NOMO-1 treated with DMSO at 0.1 percent for 48 hours (cell line): Measurements from ENCODE around the gene ZNF26.
"Not testable (repeated sequence)": the region's sequence is repeated elsewhere in the genome, so short reads cannot be mapped to it uniquely, and the experiment has no call there.

Source experiments
- DNase-seq: peaks from one replicate; lab custom pipeline; 2025; ENCODE audit not compliant: unreplicated experiment; lab: John Stamatoyannopoulos, UW

Gene ZNF26

GRCh38 chr12:132955094-132956010 is 30.8 kb upstream of the ZNF26 start:
- DNase-seq: peak; percentile 20

- DNase-seq: peak; percentile 71
Observed at GRCh38 chr12:132956011-132956788, 30.0 kb upstream of the ZNF26 start, which contains the start of gene ZNF605. TSS of gene ZNF605 (minus strand) at chr12:132956306. CDS start at chr12:132945635, 10,671 bp downstream.

GRCh38 chr12:132961790-132962189 is 24.4 kb upstream of the ZNF26 start:
- DNase-seq: not testable (repeated sequence)

- DNase-seq: not testable (repeated sequence)
Observed at GRCh38 chr12:132963947-132964346, 22.2 kb upstream of the ZNF26 start.

- no peak for DNase-seq
Observed at GRCh38 chr12:132965796-132966195, 20.4 kb upstream of the ZNF26 start.

- no peak for DNase-seq
Observed at GRCh38 chr12:132966676-132967415, 19.3 kb upstream of the ZNF26 start.

GRCh38 chr12:132967736-132968135 is 18.4 kb upstream of the ZNF26 start:
- no peak for DNase-seq

GRCh38 chr12:132972374-132972773 is 13.8 kb upstream of the ZNF26 start:
- DNase-seq: no peak

GRCh38 chr12:132976870-132977269 is 9.3 kb upstream of the ZNF26 start:
- DNase-seq: not testable (repeated sequence)

GRCh38 chr12:132986885-132987225 is 688 bp downstream of the ZNF26 start:
- DNase-seq: peak; percentile 13

GRCh38 chr12:132998741-132999140 is 12.6 kb downstream of the ZNF26 start:
- DNase-seq: no peak

GRCh38 chr12:133010657-133011297 is 24.6 kb downstream of the ZNF26 start:
- DNase-seq: no peak

GRCh38 chr12:133023566-133023965 is 37.4 kb downstream of the ZNF26 start:
- peak; percentile 25 for DNase-seq

GRCh38 chr12:133026996-133027395 is 40.8 kb downstream of the ZNF26 start:
- no peak for DNase-seq

GRCh38 chr12:133037207-133038005 is 51.2 kb downstream of the ZNF26 start, which contains the start of gene ZNF84:
TSS of gene ZNF84 (plus strand) at chr12:133037509. CDS start at chr12:133041468, 3,959 bp downstream.
- DNase-seq: peak; percentile 98

- DNase-seq: peak; percentile 11
Observed at GRCh38 chr12:133038118-133038709, 52.0 kb downstream of the ZNF26 start.

- DNase-seq: no peak
Observed at GRCh38 chr12:133046698-133047097, 60.5 kb downstream of the ZNF26 start.

GRCh38 chr12:133057446-133057845 is 71.3 kb downstream of the ZNF26 start:
- DNase-seq: no peak
